ENCODE measurements around the gene REX1BD. TPM values are rescaled to one million over a fixed set of nuclear protein-coding genes. Genes with fewer than 3 reads are reported as not detected.
A peak's percentile ranks its signal among the peaks of the same experiment; 100 is the strongest.

Gene REX1BD
- total RNA-seq, 2 donors from 2014 or later = 46.7 to 79.6 TPM

GRCh38 chr19:18612772-18613588 lies 24.4 kb downstream of the REX1BD start, which contains the start of gene TMEM59L:
Gene TMEM59L, plus strand, starts transcription at chr19:18612870. Its CDS starts 89 bp downstream, at chr19:18612959.
- H3K27me3 ChIP-seq = peaks cover 67% of the 10 kb centered on the region
- H3K27ac ChIP-seq = no peak within 1 kb of the TSS
- no peaks in the 10 kb centered on the region for H3K4me1 ChIP-seq
- DNase-seq = no peak
- no peaks in the 10 kb centered on the region for H3K9me3 ChIP-seq
- peak within 1 kb of the TSS; percentile 25 for H3K4me3 ChIP-seq
- intact Hi-C loops (cut with DNase I) = no loop called here
- H3K9ac ChIP-seq (ENCODE audit: low read depth in 2 of 2, low read length in 2 of 2) = peak within 1 kb of the TSS in 1 of 2 donors; percentile 50
- no peak for TF ChIP-seq CTCF (IDR thresholded peaks at IDR 0.05)
- H3K36me3 ChIP-seq = no peaks in the 10 kb centered on the region

- no peak for DNase-seq
- Histone ChIP-seq H3K4me3 (no peak overlapping the region), H3K9me3 (no peaks in the 10 kb centered on the region), H3K9ac (ENCODE audit: low read depth in 2 of 2, low read length in 2 of 2) (no peak overlapping the region), H3K27me3 (peaks cover 59% of the 10 kb centered on the region), H3K27ac (no peak overlapping the region), H3K4me1 (no peaks in the 10 kb centered on the region), H3K36me3 (no peaks in the 10 kb centered on the region)
- no peak for TF ChIP-seq CTCF (IDR thresholded peaks at IDR 0.05)
- intact Hi-C loops (cut with DNase I) = no loop called here
These were observed 25.1 kb downstream of the REX1BD start for GRCh38 chr19:18613589-18614234.

- Histone ChIP-seq H3K9ac (ENCODE audit: low read depth in 2 of 2, low read length in 2 of 2) (no peak overlapping the region), H3K36me3 (no peaks in the 10 kb centered on the region), H3K27ac (no peak overlapping the region), H3K4me1 (no peaks in the 10 kb centered on the region), H3K9me3 (no peaks in the 10 kb centered on the region), H3K27me3 (peaks cover 36% of the 10 kb centered on the region), H3K4me3 (no peak overlapping the region)
- intact Hi-C loops (cut with DNase I) = no loop called here
- no peak for DNase-seq
- no peak for TF ChIP-seq CTCF (IDR thresholded peaks at IDR 0.05)
These were observed 27.4 kb downstream of the REX1BD start for GRCh38 chr19:18616023-18616422.

- H3K27ac ChIP-seq = no peak overlapping the region
- H3K9ac ChIP-seq (ENCODE audit: low read depth in 2 of 2, low read length in 2 of 2) = no peak overlapping the region
- H3K9me3 ChIP-seq = no peaks in the 10 kb centered on the region
- H3K27me3 ChIP-seq = peaks cover 21% of the 10 kb centered on the region
- intact Hi-C loops (cut with DNase I) = no loop called here
- no peaks in the 10 kb centered on the region for H3K4me1 ChIP-seq
- no peak overlapping the region for H3K4me3 ChIP-seq
- DNase-seq = no peak
- H3K36me3 ChIP-seq = no peaks in the 10 kb centered on the region
- TF ChIP-seq CTCF (IDR thresholded peaks at IDR 0.05) = no peak
These were observed 29.0 kb downstream of the REX1BD start for GRCh38 chr19:18617562-18617961.

- Histone ChIP-seq H3K9ac (ENCODE audit: low read depth in 2 of 2, low read length in 2 of 2) (no peak overlapping the region), H3K27me3 (peaks cover 14% of the 10 kb centered on the region), H3K4me3 (no peak overlapping the region), H3K9me3 (no peaks in the 10 kb centered on the region), H3K4me1 (no peaks in the 10 kb centered on the region), H3K27ac (no peak overlapping the region), H3K36me3 (no peaks in the 10 kb centered on the region)
- no peak for DNase-seq
- intact Hi-C loops (cut with DNase I) = no loop called here
- no peak for TF ChIP-seq CTCF (IDR thresholded peaks at IDR 0.05)
These were observed 29.6 kb downstream of the REX1BD start for GRCh38 chr19:18618236-18618635.
